Measurements from ENCODE around the gene VWF. TPM values are rescaled to one million over a fixed set of nuclear protein-coding genes. Genes with fewer than 3 reads are reported as not detected.

Gene VWF
- total and polyA plus RNA-seq, 9 donors = 37.9 to 278 (median 107) TPM

- Histone ChIP-seq H3K27ac (no peak overlapping the region), H3K36me3 (no peaks in the 10 kb centered on the region), H3K27me3 (no peaks in the 10 kb centered on the region), H3K4me1 (ENCODE audit: insufficient read depth) (no peaks in the 10 kb centered on the region), H3K9me3 (no peaks in the 10 kb centered on the region), H3K4me3 (no peak overlapping the region)
- intact Hi-C loops (cut with DNase I) = no loop called here
- TF ChIP-seq EP300 (IDR thresholded peaks at IDR 0.05) (no peak), POLR2A (IDR thresholded peaks at IDR 0.05) (no peak), CTCF (IDR thresholded peaks at IDR 0.05) (no peak)
- WGBS, 3 donors = 87 to 90% (median 90%) methylated on average over 25 of the region's 25 CpGs
- no peak for DNase-seq
Observed at GRCh38 chr12:5921027-5921909, 203.2 kb downstream of the VWF start.

GRCh38 chr12:5916785-5917290, 207.6 kb downstream of the VWF start:
- no peaks in the 10 kb centered on the region for H3K4me1 ChIP-seq (ENCODE audit: insufficient read depth)
- TF ChIP-seq CTCF (IDR thresholded peaks at IDR 0.05) (no peak), POLR2A (IDR thresholded peaks at IDR 0.05) (no peak), EP300 (IDR thresholded peaks at IDR 0.05) (no peak)
- no peak overlapping the region for H3K4me3 ChIP-seq
- DNase-seq = no peak
- intact Hi-C loops (cut with DNase I) = no loop called here
- H3K27me3 ChIP-seq = no peaks in the 10 kb centered on the region
- WGBS, 3 donors = 62 to 79% (median 67%) methylated on average over 9 of the region's 9 CpGs
- H3K36me3 ChIP-seq = no peaks in the 10 kb centered on the region
- H3K9me3 ChIP-seq = no peaks in the 10 kb centered on the region
- H3K27ac ChIP-seq = no peak overlapping the region

GRCh38 chr12:5915511-5915910, 209.0 kb downstream of the VWF start:
- no peaks in the 10 kb centered on the region for H3K4me1 ChIP-seq (ENCODE audit: insufficient read depth)
- no peak for TF ChIP-seq EP300 (IDR thresholded peaks at IDR 0.05)
- no peak for TF ChIP-seq CTCF (IDR thresholded peaks at IDR 0.05)
- no peak for TF ChIP-seq POLR2A (IDR thresholded peaks at IDR 0.05)
- DNase-seq = no peak
- no peaks in the 10 kb centered on the region for H3K9me3 ChIP-seq
- intact Hi-C loops (cut with DNase I) = no loop called here
- no peak overlapping the region for H3K27ac ChIP-seq
- no peaks in the 10 kb centered on the region for H3K27me3 ChIP-seq
- no peaks in the 10 kb centered on the region for H3K36me3 ChIP-seq
- no peak overlapping the region for H3K4me3 ChIP-seq
- WGBS, 3 donors = 78 to 90% (median 88%) methylated on average over 4 of the region's 4 CpGs

- DNase-seq = no peak
- H3K36me3 ChIP-seq = no peaks in the 10 kb centered on the region
- no peak overlapping the region for H3K27ac ChIP-seq
- H3K27me3 ChIP-seq = no peaks in the 10 kb centered on the region
- H3K4me1 ChIP-seq (ENCODE audit: insufficient read depth) = no peaks in the 10 kb centered on the region
- no peak overlapping the region for H3K4me3 ChIP-seq
- intact Hi-C loops (cut with DNase I) = no loop called here
- no peaks in the 10 kb centered on the region for H3K9me3 ChIP-seq
- TF ChIP-seq EP300 (IDR thresholded peaks at IDR 0.05) (no peak), POLR2A (IDR thresholded peaks at IDR 0.05) (no peak), CTCF (IDR thresholded peaks at IDR 0.05) (no peak)
- 57 to 74% (median 61%) methylated on average over 11 of the region's 11 CpGs for WGBS, 3 donors
Observed at GRCh38 chr12:5914387-5915149, 209.9 kb downstream of the VWF start.
